GM23338 (cell line): ENCODE data around the gene SHCBP1L. TPM values are rescaled to one million over a fixed set of nuclear protein-coding genes. Genes with fewer than 3 reads are reported as not detected.
A peak's percentile ranks its signal among the peaks of the same experiment; 100 is the strongest.

Source experiments
- ATAC-seq: fragments of 200-7000 bp; cut with Tn5 transposase; 3 replicates; pipeline ENCODE4 v1.9.1; 2020
- DNase-seq: peaks from one replicate; pipeline ENCODE4 v3.0.0-alpha.2; 2015; ENCODE audit warnings: low spot score
- H2AFZ ChIP-seq: fragments of 200-600 bp; sonication (generic); 2 replicates; pipeline ENCODE4 v1.8.0; 2016; ENCODE audit warnings: antibody characterized with exemption, mild to moderate bottlenecking, moderate library complexity
- H3F3A ChIP-seq: fragments of 200-600 bp; sonication (generic); replicated peaks from 2 replicates; pipeline ENCODE4 v1.8.0; 2017; ENCODE audit warnings: antibody characterized with exemption, mixed run types, low read depth
- H3K27ac ChIP-seq: fragments of 200-600 bp; sonication (generic); 2 replicates; pipeline ENCODE4 v1.6.1; 2016; ENCODE audit warnings: low read depth
- H3K27me3 ChIP-seq: fragments of 200-600 bp; sonication (generic); 2 replicates; pipeline ENCODE4 v1.8.0; 2016; ENCODE audit warnings: mild to moderate bottlenecking, mixed run types, moderate library complexity; ENCODE audit not compliant: insufficient read depth
- H3K36me3 ChIP-seq: fragments of 200-600 bp; sonication (generic); 2 replicates; pipeline ENCODE4 v1.8.0; 2016; ENCODE audit warnings: mild to moderate bottlenecking; ENCODE audit not compliant: insufficient read depth
- H3K4me1 ChIP-seq: fragments of 200-600 bp; sonication (generic); 2 replicates; pipeline ENCODE4 v1.8.0; 2016; ENCODE audit warnings: mild to moderate bottlenecking, moderate library complexity; ENCODE audit not compliant: insufficient read depth
- H3K4me2 ChIP-seq: fragments of 200-600 bp; sonication (generic); 2 replicates; pipeline ENCODE4 v1.7.1; 2017; ENCODE audit warnings: mixed run types
- H3K4me3 ChIP-seq: fragments of 200-600 bp; sonication (generic); 2 replicates; pipeline ENCODE4 v1.6.1; 2016; ENCODE audit warnings: mixed run types
- H3K79me2 ChIP-seq: fragments of 200-600 bp; sonication (generic); replicated peaks from 2 replicates; pipeline ENCODE4 v1.8.0; 2017; ENCODE audit warnings: mild to moderate bottlenecking; ENCODE audit not compliant: insufficient read depth
- H3K9me2 ChIP-seq: fragments of 200-600 bp; sonication (generic); 2 replicates; pipeline ENCODE4 v1.8.0; 2017; ENCODE audit not compliant: insufficient read depth
- H4K20me1 ChIP-seq: fragments of 200-600 bp; sonication (generic); replicated peaks from 2 replicates; pipeline ENCODE4 v1.8.0; 2017; ENCODE audit warnings: mild to moderate bottlenecking; ENCODE audit not compliant: insufficient read depth
- H3K27ac Mint-ChIP-seq: 2 replicates; pipeline ENCODE4 v1.8.0; 2020; ENCODE audit warnings: inconsistent platforms, mild to moderate bottlenecking, moderate library complexity, mixed read lengths
- H3K27me3 Mint-ChIP-seq: 3 replicates; pipeline ENCODE4 v1.8.0; 2022; ENCODE audit warnings: low read depth, mild to moderate bottlenecking, moderate library complexity, mixed read lengths, inconsistent platforms; ENCODE audit not compliant: insufficient read depth, poor library complexity
- H3K36me3 Mint-ChIP-seq: 3 replicates; pipeline ENCODE4 v1.8.0; 2021; ENCODE audit warnings: low read depth, mild to moderate bottlenecking, inconsistent platforms, moderate library complexity, mixed read lengths
- H3K4me1 Mint-ChIP-seq: 3 replicates; pipeline ENCODE4 v1.8.0; 2020; ENCODE audit warnings: mild to moderate bottlenecking, inconsistent platforms, mixed read lengths
- H3K4me3 Mint-ChIP-seq: 3 replicates; pipeline ENCODE4 v1.8.0; 2021; ENCODE audit warnings: moderate library complexity, mild to moderate bottlenecking, inconsistent platforms, mixed read lengths
- H3K9me3 Mint-ChIP-seq: 3 replicates; pipeline ENCODE4 v1.8.0; 2020; ENCODE audit warnings: moderate library complexity, mild to moderate bottlenecking, inconsistent platforms, mixed read lengths
- CREB1 ChIP-seq: fragments of 250-450 bp; sonication (Bioruptor Pico); IDR thresholded peaks from 2 replicates; pipeline ENCODE4 v1.5.0; 2020; ENCODE audit warnings: low read depth, mild to moderate bottlenecking, moderate library complexity
- CTCF ChIP-seq, 2 experiments: fragments of 200-600 bp in 1 of 2; sonication (generic) in 1 of 2; conservative IDR thresholded peaks; 2 replicates each; pipeline versions ENCODE4 v1.5.1 to v1.6.1; 2016 to 2017; ENCODE audit warnings: antibody characterized with exemption in 2 of 2, low read depth in 2 of 2, mild to moderate bottlenecking in 2 of 2, moderate library complexity in 1 of 2
- ETS1 ChIP-seq: IDR thresholded peaks from 2 replicates; pipeline ENCODE4 v1.6.1; 2016; ENCODE audit warnings: antibody characterized with exemption
- EZH2 ChIP-seq: fragments of 200-600 bp; sonication (generic); IDR thresholded peaks from one replicate; pipeline ENCODE4 v1.8.0; 2017; ENCODE audit warnings: antibody characterized with exemption, mild to moderate bottlenecking, low read depth; ENCODE audit not compliant: unreplicated experiment
- POLR2AphosphoS5 ChIP-seq: IDR thresholded peaks from 2 replicates; pipeline ENCODE4 v1.6.1; 2016; ENCODE audit warnings: antibody characterized with exemption, low read depth
- STAT1 ChIP-seq: IDR thresholded peaks from one replicate; pipeline ENCODE4 v1.6.1; 2016; ENCODE audit warnings: antibody characterized with exemption; ENCODE audit not compliant: unreplicated experiment
- ZNF114 ChIP-seq: fragments of 250-450 bp; sonication (Bioruptor Pico); IDR thresholded peaks from 2 replicates; pipeline ENCODE4 v1.5.0; 2020; ENCODE audit warnings: mild to moderate bottlenecking, moderate library complexity
- ZNF331 ChIP-seq: fragments of 250-450 bp; sonication (Bioruptor Pico); IDR thresholded peaks from 2 replicates; pipeline ENCODE4 v1.5.0; 2020; ENCODE audit warnings: low read depth, mild to moderate bottlenecking, moderate library complexity
- ZNF462 ChIP-seq: fragments of 250-450 bp; sonication (Bioruptor Pico); IDR thresholded peaks from 2 replicates; pipeline ENCODE4 v1.5.0; 2020; ENCODE audit warnings: mild to moderate bottlenecking, moderate library complexity
- polyA plus RNA-seq: library from polyadenylated mRNA; unstranded; fragments of >200 nt; fragmentation: Nextera tagmentation; extraction: Ambion mirVana; gene quantifications from 2 replicates; pipeline ENCODE4 v1.2.1, GENCODE V29; 2016
- total RNA-seq: library from RNA; depleted of rRNA; stranded (reverse); fragments of >200 nt; shearing (Covaris generic); gene quantifications from 2 replicates; pipeline ENCODE4 v1.2.3, GENCODE V29; 2014

Gene SHCBP1L
- total and polyA plus RNA-seq, 2 experiments from 2014 or later, result not detected

GRCh38 chr1:182965096-182965495 lies 12.1 kb upstream of the SHCBP1L start:
- Mint-ChIP-seq H3K9me3 (no peaks in the 10 kb centered on the region), H3K27ac (no peak overlapping the region)

GRCh38 chr1:182962554-182963115 lies 9.7 kb upstream of the SHCBP1L start:
- H3K27me3 ChIP-seq, result no peaks in the 10 kb centered on the region
- peak; percentile 89 for ATAC-seq
- Mint-ChIP-seq H3K27me3 (peaks cover 11% of the 10 kb centered on the region), H3K27ac (peak overlapping the region; percentile 21), H3K4me1 (peaks cover 18% of the 10 kb centered on the region), H3K36me3 (peaks cover 20% of the 10 kb centered on the region), H3K9me3 (peaks cover 13% of the 10 kb centered on the region; the same call in 1 of the 3 replicates), H3K4me3 (no peak overlapping the region; the same call in 2 of the 3 replicates)
- H3K27ac ChIP-seq, result no peak overlapping the region
- no peaks in the 10 kb centered on the region for H3K79me2 ChIP-seq
- no peak overlapping the region for H2AFZ ChIP-seq
- peaks cover 4% of the 10 kb centered on the region; the same call in 1 of the 2 replicates for H3K4me1 ChIP-seq
- H4K20me1 ChIP-seq, result no peaks in the 10 kb centered on the region
- no peaks in the 10 kb centered on the region for H3F3A ChIP-seq
- peak; percentile 94 for DNase-seq
- no peak for TF ChIP-seq STAT1
- no peak for TF ChIP-seq ZNF114 (CRISPR knock-in tag)
- TF ChIP-seq EZH2, result no peak
- TF ChIP-seq POLR2AphosphoS5, result peak; percentile 52; the same call in 1 of the 2 replicates
- TF ChIP-seq ETS1, result no peak
- no peak for TF ChIP-seq ZNF331 (CRISPR knock-in tag)
- peak; percentile 91 to 97 for TF ChIP-seq CTCF (conservative IDR thresholded peaks at IDR 0.05; ENCODE audit: low read depth in 2 of 2)
- TF ChIP-seq ZNF462 (CRISPR knock-in tag), result no peak
- H3K9me2 ChIP-seq, result no peaks in the 10 kb centered on the region; the same call in none of the 2 replicates
- H3K4me2 ChIP-seq, result peak overlapping the region; percentile 9; the same call in 1 of the 2 replicates
- H3K36me3 ChIP-seq, result no peaks in the 10 kb centered on the region
- H3K4me3 ChIP-seq, result no peak overlapping the region

More at GRCh38 chr1:182965096-182965495, 12.1 kb upstream of the SHCBP1L start:
- Histone ChIP-seq H4K20me1 (no peaks in the 10 kb centered on the region), H3K27me3 (no peaks in the 10 kb centered on the region), H3K79me2 (no peaks in the 10 kb centered on the region), H3K9me2 (no peaks in the 10 kb centered on the region), H2AFZ (peak overlapping the region; percentile 50; the same call in 1 of the 2 replicates), H3K4me1 (peaks cover 4% of the 10 kb centered on the region; the same call in 1 of the 2 replicates), H3K36me3 (no peaks in the 10 kb centered on the region), H3K4me2 (no peak overlapping the region), H3K4me3 (no peak overlapping the region), H3F3A (no peaks in the 10 kb centered on the region), H3K27ac (no peak overlapping the region)
- DNase-seq (no peak), ATAC-seq (no peak)
- no peak for TF ChIP-seq CREB1 (CRISPR knock-in tag)
- Mint-ChIP-seq H3K4me3 (no peak overlapping the region), H3K27me3 (no peaks in the 10 kb centered on the region), H3K36me3 (no peaks in the 10 kb centered on the region), H3K4me1 (peaks cover 9% of the 10 kb centered on the region)
